Esophagus muscularis mucosa (tissue), 4 donors: ENCODE data around the gene MPP2. TPM values are rescaled to one million over a fixed set of nuclear protein-coding genes. Genes with fewer than 3 reads are reported as not detected.

Experiments
- DNase-seq: peaks from one replicate; pipeline ENCODE4 v3.0.0-alpha.2; 2017; ENCODE audit errors: extremely low spot score
- H3K27ac ChIP-seq, 4 donors: fragments of 200-600 bp; sonication (generic); replicated peaks in 1 of 4; 1 replicate in 3 of 4; 2 replicates in 1 of 4; pipeline ENCODE4 v1.5.1; 2016 to 2019; ENCODE audit warnings: mild to moderate bottlenecking in 1 of 4
- H3K27me3 ChIP-seq, 4 donors: fragments of 200-600 bp; sonication (generic); one replicate each; pipeline versions ENCODE4 v1.5.1 to v1.6.0; 2016 to 2019
- H3K36me3 ChIP-seq, 4 donors: fragments of 200-600 bp; sonication (generic); one replicate each; pipeline ENCODE4 v1.5.1; 2016 to 2019
- H3K4me1 ChIP-seq, 4 donors: fragments of 200-600 bp; sonication (generic); one replicate each; pipeline ENCODE4 v1.5.1; 2016 to 2019
- H3K4me3 ChIP-seq, 4 donors: fragments of 200-600 bp; sonication (generic); 1 replicate in 2 of 4; 2 replicates in 2 of 4; pipeline ENCODE4 v1.5.1; 2016 to 2019; ENCODE audit warnings: mild to moderate bottlenecking in 4 of 4, moderate library complexity in 1 of 4
- H3K9me3 ChIP-seq, 4 donors: fragments of 200-600 bp; sonication (generic); 1 replicate in 3 of 4; 2 replicates in 1 of 4; pipeline ENCODE4 v1.5.1; 2016 to 2019
- EP300 ChIP-seq: sonication (generic); formaldehyde crosslinking; IDR thresholded peaks from one replicate; pipeline ENCODE4 v1.6.1; 2017; ENCODE audit warnings: antibody characterized with exemption
- POLR2A ChIP-seq: fragments of 450-650 bp; IDR thresholded peaks from one replicate; pipeline ENCODE4 v1.6.1; 2017; ENCODE audit warnings: antibody characterized with exemption, moderate library complexity, mild to moderate bottlenecking, low read depth
- POLR2AphosphoS5 ChIP-seq, 2 donors: sonication (generic); formaldehyde crosslinking; IDR thresholded peaks; one replicate each; pipeline ENCODE4 v1.6.1; 2017; ENCODE audit warnings: antibody characterized with exemption in 2 of 2
- WGBS: methylation state at CpG from one replicate; pipeline ENCODE4 v1.1.5; 2018; 5-methylcytosine and 5-hydroxymethylcytosine counted together
- intact Hi-C: fragments of 100-400 bp; cut with DNase I; formaldehyde crosslinking; loops from one replicate; pipeline ENCODE4 v1.15.1; 2023
- total RNA-seq, 4 donors: library from RNA; depleted of rRNA; stranded (reverse); fragments of >200 nt; gene quantifications; one replicate each; pipeline versions ENCODE4 v1.1.0 to v1.2.1, GENCODE V29; 2016
- TF ChIP-seq, protein P1 (sequence below), 3 experiments: fragments of 200-600 bp in 2 of 3; fragments of 450-650 bp in 1 of 3; sonication (generic) in 2 of 3; IDR thresholded peaks; one replicate each; pipeline ENCODE4 v1.5.1; 2017 to 2019; ENCODE audit warnings: antibody characterized with exemption in 3 of 3, mild to moderate bottlenecking in 2 of 3, moderate library complexity in 1 of 3

The MPP2 gene
- total RNA-seq, 4 donors from 2014 or later: 13.3 to 15.9 (median 15.6) TPM

DNA sequence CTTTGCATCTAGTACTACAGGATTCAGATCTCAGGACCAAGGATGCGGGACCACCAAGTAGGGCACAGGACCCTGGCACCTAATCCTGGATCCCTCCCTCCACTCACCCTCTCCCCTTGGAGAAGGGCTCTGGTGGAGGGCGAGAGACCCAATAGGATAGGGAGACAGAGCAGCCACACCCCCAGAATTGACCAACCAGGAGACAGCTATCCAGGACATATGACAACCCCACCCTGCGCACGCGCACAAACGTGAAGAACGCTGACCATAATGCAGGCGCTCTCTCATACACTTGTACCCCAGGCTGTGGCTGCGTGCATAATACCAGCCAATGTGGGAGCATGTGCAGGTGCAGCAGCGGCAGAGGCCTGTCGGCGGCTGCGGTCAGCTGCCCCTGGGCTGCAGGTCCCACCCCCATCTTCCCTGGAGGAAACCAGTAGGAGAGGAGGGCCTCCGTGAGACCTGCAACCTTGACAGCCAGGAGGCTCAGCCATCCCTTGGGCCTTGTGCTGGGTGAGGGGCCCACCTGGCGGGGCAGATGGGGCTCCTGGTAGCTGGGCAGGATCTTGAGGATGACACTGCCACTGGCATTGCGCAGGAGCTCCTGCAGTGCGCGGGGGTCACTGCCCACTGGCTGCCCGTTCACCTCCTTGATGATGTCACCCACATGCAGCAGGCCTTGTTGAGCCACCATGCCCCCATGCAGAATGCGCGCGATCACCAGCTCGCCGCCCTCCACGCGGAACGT is 25.4 kb downstream of the MPP2 start:
- Histone ChIP-seq H3K9me3 (no peaks in the 10 kb centered on the region), H3K27me3 (no peaks in the 10 kb centered on the region), H3K27ac (no peak overlapping the region), H3K4me3 (no peak overlapping the region), H3K4me1 (peaks cover 7 to 9% (median 9%) of the 10 kb centered on the region in 4 donors), H3K36me3 (peaks cover 0 to 54% (median 35%) of the 10 kb centered on the region in 4 donors)
- WGBS: 93% methylated on average over 22 of the region's 27 CpGs
- TF ChIP-seq, protein P1, sequence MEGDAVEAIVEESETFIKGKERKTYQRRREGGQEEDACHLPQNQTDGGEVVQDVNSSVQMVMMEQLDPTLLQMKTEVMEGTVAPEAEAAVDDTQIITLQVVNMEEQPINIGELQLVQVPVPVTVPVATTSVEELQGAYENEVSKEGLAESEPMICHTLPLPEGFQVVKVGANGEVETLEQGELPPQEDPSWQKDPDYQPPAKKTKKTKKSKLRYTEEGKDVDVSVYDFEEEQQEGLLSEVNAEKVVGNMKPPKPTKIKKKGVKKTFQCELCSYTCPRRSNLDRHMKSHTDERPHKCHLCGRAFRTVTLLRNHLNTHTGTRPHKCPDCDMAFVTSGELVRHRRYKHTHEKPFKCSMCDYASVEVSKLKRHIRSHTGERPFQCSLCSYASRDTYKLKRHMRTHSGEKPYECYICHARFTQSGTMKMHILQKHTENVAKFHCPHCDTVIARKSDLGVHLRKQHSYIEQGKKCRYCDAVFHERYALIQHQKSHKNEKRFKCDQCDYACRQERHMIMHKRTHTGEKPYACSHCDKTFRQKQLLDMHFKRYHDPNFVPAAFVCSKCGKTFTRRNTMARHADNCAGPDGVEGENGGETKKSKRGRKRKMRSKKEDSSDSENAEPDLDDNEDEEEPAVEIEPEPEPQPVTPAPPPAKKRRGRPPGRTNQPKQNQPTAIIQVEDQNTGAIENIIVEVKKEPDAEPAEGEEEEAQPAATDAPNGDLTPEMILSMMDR (IDR thresholded peaks at IDR 0.05): no peak
- no peak for DNase-seq
- intact Hi-C loops: no loop called here

DNA sequence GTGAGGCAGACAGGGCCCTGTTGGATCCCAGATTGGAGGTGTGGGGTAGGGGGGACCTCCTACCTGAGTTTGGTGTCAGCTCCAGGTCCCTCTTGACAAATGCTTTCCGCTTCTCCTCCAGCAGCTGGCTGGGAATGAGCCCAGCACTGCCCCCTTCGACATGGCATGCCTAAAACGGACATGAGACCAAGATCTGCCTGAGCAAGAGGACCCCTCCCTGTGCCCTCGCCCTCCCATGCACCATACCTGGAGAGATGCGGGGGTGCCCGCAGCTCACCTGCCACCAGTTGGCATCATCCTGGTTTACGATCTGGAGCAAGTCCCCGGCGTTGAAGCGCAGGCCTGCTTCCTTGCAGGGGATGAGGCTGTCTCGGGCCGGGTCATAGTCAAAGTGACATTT is 26.2 kb downstream of the MPP2 start:
- H3K9me3 ChIP-seq: no peaks in the 10 kb centered on the region
- no peak overlapping the region for H3K4me3 ChIP-seq
- intact Hi-C loops: no loop called here
- WGBS: 97% methylated on average over 7 of the region's 12 CpGs
- peaks cover 0 to 60% (median 37%) of the 10 kb centered on the region in 4 donors for H3K36me3 ChIP-seq
- DNase-seq: no peak
- TF ChIP-seq POLR2AphosphoS5 (IDR thresholded peaks at IDR 0.05): no peak
- no peak for TF ChIP-seq EP300
- TF ChIP-seq, protein P1 (IDR thresholded peaks at IDR 0.05): no peak
- TF ChIP-seq POLR2A: no peak
- no peaks in the 10 kb centered on the region for H3K27me3 ChIP-seq
- H3K4me1 ChIP-seq: peaks cover 7 to 9% (median 9%) of the 10 kb centered on the region in 4 donors
- H3K27ac ChIP-seq: no peak overlapping the region

DNA sequence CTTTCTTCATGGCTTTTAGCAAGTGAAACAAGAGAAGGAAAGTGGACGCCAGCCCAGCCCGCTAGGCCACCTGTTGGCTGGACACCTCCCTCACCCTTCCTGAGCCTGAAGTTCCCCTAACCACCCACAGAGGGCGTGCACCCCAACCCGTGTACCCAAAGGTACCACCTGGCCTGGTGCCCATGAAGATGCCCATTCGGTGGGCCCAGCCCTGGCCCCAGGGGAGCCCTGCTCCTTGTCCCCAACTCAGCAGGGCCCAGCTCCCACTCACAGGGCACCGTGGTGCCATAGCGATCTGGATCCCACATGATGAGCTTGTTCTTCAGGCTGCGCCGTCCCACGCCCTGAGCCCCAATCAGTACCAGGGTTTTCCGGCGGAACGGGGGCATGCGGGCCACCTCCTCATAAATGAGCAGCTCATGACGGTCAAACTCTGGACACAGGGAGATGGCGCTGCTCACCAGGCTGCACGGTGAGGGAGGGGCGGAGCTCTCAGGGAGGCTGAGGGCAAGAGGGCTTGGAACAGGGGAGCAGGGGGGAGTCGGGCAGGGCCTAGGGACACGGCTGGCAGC is 26.8 kb downstream of the MPP2 start:
- DNase-seq: no peak
- Histone ChIP-seq H3K27ac (no peak overlapping the region), H3K9me3 (no peaks in the 10 kb centered on the region), H3K36me3 (peaks cover 0 to 60% (median 37%) of the 10 kb centered on the region in 4 donors), H3K4me1 (peaks cover 7 to 9% (median 9%) of the 10 kb centered on the region in 4 donors), H3K4me3 (no peak overlapping the region), H3K27me3 (no peaks in the 10 kb centered on the region)
- no peak for TF ChIP-seq POLR2AphosphoS5 (IDR thresholded peaks at IDR 0.05)
- TF ChIP-seq, protein P1 (IDR thresholded peaks at IDR 0.05): peak; percentile 32 to 73 (median 48)
- intact Hi-C loops: no loop called here
- WGBS: 93% methylated on average over 14 of the region's 20 CpGs

DNA sequence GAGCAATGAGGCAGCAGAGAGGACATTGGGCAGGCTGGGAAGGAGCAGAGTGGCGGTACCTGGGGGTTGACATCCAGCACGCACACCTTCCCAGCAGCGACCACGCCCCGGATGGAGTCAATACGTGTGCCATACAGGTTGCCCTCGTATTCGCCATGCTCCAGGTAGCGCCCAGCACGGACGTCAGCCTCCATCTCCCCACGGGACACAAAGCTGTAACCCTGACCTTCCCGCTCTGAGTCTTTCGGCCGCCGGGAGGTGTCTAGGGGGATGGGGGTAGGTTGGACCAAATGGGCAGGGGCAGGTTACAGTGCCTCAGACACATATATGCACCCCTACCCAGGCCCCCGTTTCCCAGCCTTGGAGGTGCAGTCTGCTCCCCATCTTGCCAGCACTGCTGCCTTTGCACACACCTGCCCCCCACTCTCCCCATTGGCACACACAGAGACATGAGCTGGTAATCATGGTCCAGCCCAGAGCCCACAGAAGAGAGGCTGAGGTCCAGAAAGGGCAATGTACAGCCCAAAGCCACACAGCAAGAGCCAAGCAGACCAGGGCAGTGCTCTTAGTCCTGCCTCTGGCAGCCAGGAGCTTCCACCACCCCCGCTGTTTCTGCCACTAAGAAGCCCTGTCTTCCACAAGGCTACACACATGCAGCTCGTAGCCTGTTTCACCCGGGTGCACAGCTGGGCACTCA is 27.5 kb downstream of the MPP2 start:
- H3K27ac ChIP-seq: no peak overlapping the region
- no peak overlapping the region for H3K4me3 ChIP-seq
- WGBS: 91% methylated on average over 19 of the region's 20 CpGs
- H3K36me3 ChIP-seq: peaks cover 0 to 60% (median 37%) of the 10 kb centered on the region in 4 donors
- H3K9me3 ChIP-seq: no peaks in the 10 kb centered on the region
- no peaks in the 10 kb centered on the region for H3K27me3 ChIP-seq
- intact Hi-C loops: loop anchor here (10.0 kb wide), 1 partner anchor 115 kb away; no protein-coding TSS in a partner anchor
- DNase-seq: no peak
- TF ChIP-seq POLR2A (no peak), EP300 (no peak), POLR2AphosphoS5 (IDR thresholded peaks at IDR 0.05) (no peak)
- TF ChIP-seq, protein P1 (IDR thresholded peaks at IDR 0.05): no peak
- H3K4me1 ChIP-seq: peaks cover 7 to 9% (median 9%) of the 10 kb centered on the region in 4 donors
